ENCODE measurements around the gene BRIP1. TPM values are rescaled to one million over a fixed set of nuclear protein-coding genes. Genes with fewer than 3 reads are reported as not detected.
"Not testable (repeated sequence)": the region's sequence is repeated elsewhere in the genome, so short reads cannot be mapped to it uniquely, and the experiment has no call there.

BRIP1 gene
- total RNA-seq, 1 donor from 2014 or later: not detected

GRCh38 chr17:61783556-61784304, 79.6 kb downstream of the BRIP1 start:
- Histone ChIP-seq H3K27ac (no peak overlapping the region), H3K27me3 (no peaks in the 10 kb centered on the region), H3K4me1 (no peaks in the 10 kb centered on the region), H3K9me3 (no peaks in the 10 kb centered on the region), H3K36me3 (no peaks in the 10 kb centered on the region), H3K4me3 (no peak overlapping the region)
- intact Hi-C loops (cut with DNase I): no loop called here
- TF ChIP-seq CTCF (IDR thresholded peaks at IDR 0.05): no peak
- no peak for DNase-seq (ENCODE audit: low spot score in 2 of 2)

GRCh38 chr17:61783120-61783519, 80.2 kb downstream of the BRIP1 start:
- no peaks in the 10 kb centered on the region for H3K9me3 ChIP-seq
- intact Hi-C loops (cut with DNase I): no loop called here
- DNase-seq (ENCODE audit: low spot score in 2 of 2): no peak
- H3K27me3 ChIP-seq: no peaks in the 10 kb centered on the region
- no peaks in the 10 kb centered on the region for H3K4me1 ChIP-seq
- no peaks in the 10 kb centered on the region for H3K36me3 ChIP-seq
- no peak overlapping the region for H3K4me3 ChIP-seq
- no peak overlapping the region for H3K27ac ChIP-seq
- TF ChIP-seq CTCF (IDR thresholded peaks at IDR 0.05): no peak

GRCh38 chr17:61782683-61783082, 80.6 kb downstream of the BRIP1 start:
- no peak for DNase-seq (ENCODE audit: low spot score in 2 of 2)
- Histone ChIP-seq H3K27me3 (no peaks in the 10 kb centered on the region), H3K4me1 (no peaks in the 10 kb centered on the region), H3K36me3 (no peaks in the 10 kb centered on the region), H3K9me3 (no peaks in the 10 kb centered on the region), H3K4me3 (no peak overlapping the region), H3K27ac (no peak overlapping the region)
- intact Hi-C loops (cut with DNase I): no loop called here
- no peak for TF ChIP-seq CTCF (IDR thresholded peaks at IDR 0.05)

- Histone ChIP-seq H3K4me1 (no peaks in the 10 kb centered on the region), H3K27ac (no peak overlapping the region), H3K27me3 (no peaks in the 10 kb centered on the region), H3K4me3 (no peak overlapping the region), H3K9me3 (no peaks in the 10 kb centered on the region), H3K36me3 (no peaks in the 10 kb centered on the region)
- no peak for TF ChIP-seq CTCF (IDR thresholded peaks at IDR 0.05)
- intact Hi-C loops (cut with DNase I): no loop called here
- no peak for DNase-seq (ENCODE audit: low spot score in 2 of 2)
Measured at GRCh38 chr17:61775364-61775763, 88.0 kb downstream of the BRIP1 start.

- Histone ChIP-seq H3K4me1 (no peaks in the 10 kb centered on the region), H3K9me3 (no peaks in the 10 kb centered on the region), H3K27ac (no peak overlapping the region), H3K36me3 (no peaks in the 10 kb centered on the region), H3K27me3 (no peaks in the 10 kb centered on the region), H3K4me3 (no peak overlapping the region)
- TF ChIP-seq CTCF (IDR thresholded peaks at IDR 0.05): no peak
- no peak for DNase-seq (ENCODE audit: low spot score in 2 of 2)
- intact Hi-C loops (cut with DNase I): no loop called here
Measured at GRCh38 chr17:61774724-61775123, 88.6 kb downstream of the BRIP1 start.

- H3K27ac ChIP-seq; H3K4me3 ChIP-seq; H3K27me3 ChIP-seq; H3K4me1 ChIP-seq; DNase-seq (ENCODE audit: low spot score in 2 of 2); H3K36me3 ChIP-seq; intact Hi-C loops (cut with DNase I); H3K9me3 ChIP-seq: not testable (repeated sequence)
Measured at GRCh38 chr17:61774087-61774486, 89.2 kb downstream of the BRIP1 start.
